ENCODE results near the gene SEMA7A. TPM values are rescaled to one million over a fixed set of nuclear protein-coding genes. Genes with fewer than 3 reads are reported as not detected.

SEMA7A gene
- total and polyA plus RNA-seq, 8 donors: 4.5 to 7.8 (median 5.9) TPM

GRCh38 chr15:74468341-74469032 is 34.7 kb upstream of the SEMA7A start:
- no peak for TF ChIP-seq CTCF (IDR thresholded peaks at IDR 0.05)
- no peaks in the 10 kb centered on the region for H3K27me3 ChIP-seq

GRCh38 chr15:74466570-74466969 is 32.8 kb upstream of the SEMA7A start:
- no peak for ATAC-seq
- Histone ChIP-seq H3K36me3 (peaks cover 0 to 16% of the 10 kb centered on the region in 2 donors), H3K4me1 (peaks cover 4 to 13% of the 10 kb centered on the region in 2 donors), H3K27ac (no peak overlapping the region), H3K4me3 (no peak overlapping the region), H3K27me3 (no peaks in the 10 kb centered on the region), H3K9me3 (no peaks in the 10 kb centered on the region)
- TF ChIP-seq CTCF (IDR thresholded peaks at IDR 0.05): no peak
- DNase-seq: no peak
- intact Hi-C loops (cut with DNase I): no loop called here

More at GRCh38 chr15:74468341-74469032, 34.7 kb upstream of the SEMA7A start:
- DNase-seq: no peak
- Histone ChIP-seq H3K27ac (no peak overlapping the region), H3K9me3 (no peaks in the 10 kb centered on the region), H3K4me3 (no peak overlapping the region), H3K36me3 (peaks cover 0 to 16% of the 10 kb centered on the region in 2 donors), H3K4me1 (peaks cover 0 to 4% of the 10 kb centered on the region in 2 donors)
- ATAC-seq: no peak
- intact Hi-C loops (cut with DNase I): no loop called here

GRCh38 chr15:74464897-74465296 is 31.1 kb upstream of the SEMA7A start:
- Histone ChIP-seq H3K4me3 (no peak overlapping the region), H3K27ac (no peak overlapping the region), H3K27me3 (no peaks in the 10 kb centered on the region), H3K9me3 (no peaks in the 10 kb centered on the region), H3K4me1 (peaks cover 8 to 23% of the 10 kb centered on the region in 2 donors), H3K36me3 (peaks cover 0 to 16% of the 10 kb centered on the region in 2 donors)
- DNase-seq (no peak), ATAC-seq (no peak)
- intact Hi-C loops (cut with DNase I): no loop called here
- no peak for TF ChIP-seq CTCF (IDR thresholded peaks at IDR 0.05)

GRCh38 chr15:74464216-74464615 is 30.5 kb upstream of the SEMA7A start:
- Histone ChIP-seq H3K4me1 (peaks cover 8 to 27% of the 10 kb centered on the region in 2 donors), H3K4me3 (no peak overlapping the region), H3K27ac (peak overlapping the region in 1 of 2 donors; percentile 15), H3K36me3 (peaks cover 0 to 16% of the 10 kb centered on the region in 2 donors), H3K27me3 (no peaks in the 10 kb centered on the region), H3K9me3 (no peaks in the 10 kb centered on the region)
- ATAC-seq (no peak), DNase-seq (peak in 1 of 4 donors; percentile 43)
- intact Hi-C loops (cut with DNase I): no loop called here
- no peak for TF ChIP-seq CTCF (IDR thresholded peaks at IDR 0.05)

GRCh38 chr15:74463634-74464033 is 29.9 kb upstream of the SEMA7A start:
- Histone ChIP-seq H3K27ac (peak overlapping the region in 1 of 2 donors; percentile 15), H3K27me3 (no peaks in the 10 kb centered on the region), H3K4me3 (no peak overlapping the region), H3K9me3 (no peaks in the 10 kb centered on the region), H3K36me3 (peaks cover 0 to 16% of the 10 kb centered on the region in 2 donors), H3K4me1 (peaks cover 8 to 27% of the 10 kb centered on the region in 2 donors)
- TF ChIP-seq CTCF (IDR thresholded peaks at IDR 0.05): no peak
- ATAC-seq (no peak), DNase-seq (no peak)
- intact Hi-C loops (cut with DNase I): no loop called here
